ENCODE data around the gene FAM117B.

FAM117B gene

DNA sequence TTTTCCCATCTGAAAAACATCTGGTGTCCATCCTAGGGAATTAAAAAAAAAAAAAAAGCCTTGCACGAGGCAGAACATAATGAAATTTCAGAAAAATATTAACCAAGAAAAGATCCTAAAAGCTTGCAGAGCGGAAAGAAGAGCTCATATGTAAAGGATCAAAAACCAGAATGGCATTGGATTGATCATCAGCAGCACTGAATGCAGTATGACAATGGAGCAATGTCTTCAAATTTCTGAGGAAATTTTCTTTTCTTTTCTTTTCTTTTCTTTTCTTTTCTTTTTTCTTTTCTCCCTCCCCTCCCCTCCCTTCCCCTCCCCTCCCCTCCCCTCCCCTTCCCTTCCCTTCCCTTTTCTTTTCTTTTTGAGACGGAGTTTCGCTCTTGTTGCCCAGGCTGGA, 21.3 kb upstream of the FAM117B start:
- TF ChIP-seq, protein P1, sequence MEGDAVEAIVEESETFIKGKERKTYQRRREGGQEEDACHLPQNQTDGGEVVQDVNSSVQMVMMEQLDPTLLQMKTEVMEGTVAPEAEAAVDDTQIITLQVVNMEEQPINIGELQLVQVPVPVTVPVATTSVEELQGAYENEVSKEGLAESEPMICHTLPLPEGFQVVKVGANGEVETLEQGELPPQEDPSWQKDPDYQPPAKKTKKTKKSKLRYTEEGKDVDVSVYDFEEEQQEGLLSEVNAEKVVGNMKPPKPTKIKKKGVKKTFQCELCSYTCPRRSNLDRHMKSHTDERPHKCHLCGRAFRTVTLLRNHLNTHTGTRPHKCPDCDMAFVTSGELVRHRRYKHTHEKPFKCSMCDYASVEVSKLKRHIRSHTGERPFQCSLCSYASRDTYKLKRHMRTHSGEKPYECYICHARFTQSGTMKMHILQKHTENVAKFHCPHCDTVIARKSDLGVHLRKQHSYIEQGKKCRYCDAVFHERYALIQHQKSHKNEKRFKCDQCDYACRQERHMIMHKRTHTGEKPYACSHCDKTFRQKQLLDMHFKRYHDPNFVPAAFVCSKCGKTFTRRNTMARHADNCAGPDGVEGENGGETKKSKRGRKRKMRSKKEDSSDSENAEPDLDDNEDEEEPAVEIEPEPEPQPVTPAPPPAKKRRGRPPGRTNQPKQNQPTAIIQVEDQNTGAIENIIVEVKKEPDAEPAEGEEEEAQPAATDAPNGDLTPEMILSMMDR (IDR thresholded peaks at IDR 0.05; ENCODE audit: insufficient read depth, low read depth, low read length, missing control alignments), result no peak
- DNase-seq (ENCODE audit: low read depth), result no peak
- no peak overlapping the region for H3K4me3 ChIP-seq (ENCODE audit: low read length)

DNA sequence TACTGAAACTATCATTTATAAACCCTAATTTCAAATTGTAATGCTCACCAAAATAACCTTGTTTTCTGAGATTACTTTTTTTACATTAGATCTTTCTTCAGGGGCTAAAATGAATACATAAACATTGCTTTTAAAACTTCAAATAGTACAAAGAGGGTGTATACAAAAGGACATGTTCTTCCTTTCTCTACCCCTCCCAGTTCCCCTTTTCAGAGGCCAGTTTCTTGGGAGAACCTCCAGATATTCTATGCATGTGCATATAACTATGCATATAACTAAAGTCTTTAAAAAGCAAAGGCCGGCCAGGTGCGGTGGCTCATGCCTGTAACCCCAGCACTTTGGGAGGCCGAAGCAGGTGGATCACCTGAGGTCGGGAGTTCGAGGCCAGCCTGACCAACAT, 10.6 kb upstream of the FAM117B start:
- no peak for DNase-seq (ENCODE audit: low read depth)
- H3K4me3 ChIP-seq (ENCODE audit: low read length), result no peak overlapping the region
- TF ChIP-seq, protein P1 (IDR thresholded peaks at IDR 0.05; ENCODE audit: insufficient read depth, low read depth, low read length, missing control alignments), result no peak

DNA sequence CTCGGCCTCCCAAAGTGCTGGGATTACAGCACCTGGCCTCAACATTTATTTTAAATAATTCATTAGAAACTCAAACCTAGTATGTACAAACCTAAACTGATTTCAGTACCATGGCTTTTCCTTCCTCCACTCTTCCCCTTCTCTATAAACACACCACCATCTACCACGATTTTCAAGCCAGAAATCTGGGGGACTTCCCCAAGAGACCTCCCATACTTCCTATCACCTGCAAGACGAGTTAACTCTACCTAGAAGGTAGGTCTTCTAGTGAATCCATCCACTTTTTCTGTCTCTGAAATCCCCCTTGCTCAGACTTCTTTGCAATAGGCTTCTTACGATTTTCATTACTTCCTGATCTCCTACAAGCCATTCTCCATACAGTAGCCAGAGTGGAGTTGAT, 7.7 kb upstream of the FAM117B start:
- TF ChIP-seq, protein P1 (IDR thresholded peaks at IDR 0.05; ENCODE audit: insufficient read depth, low read depth, low read length, missing control alignments), result no peak
- no peak overlapping the region for H3K4me3 ChIP-seq (ENCODE audit: low read length)
- no peak for DNase-seq (ENCODE audit: low read depth)

DNA sequence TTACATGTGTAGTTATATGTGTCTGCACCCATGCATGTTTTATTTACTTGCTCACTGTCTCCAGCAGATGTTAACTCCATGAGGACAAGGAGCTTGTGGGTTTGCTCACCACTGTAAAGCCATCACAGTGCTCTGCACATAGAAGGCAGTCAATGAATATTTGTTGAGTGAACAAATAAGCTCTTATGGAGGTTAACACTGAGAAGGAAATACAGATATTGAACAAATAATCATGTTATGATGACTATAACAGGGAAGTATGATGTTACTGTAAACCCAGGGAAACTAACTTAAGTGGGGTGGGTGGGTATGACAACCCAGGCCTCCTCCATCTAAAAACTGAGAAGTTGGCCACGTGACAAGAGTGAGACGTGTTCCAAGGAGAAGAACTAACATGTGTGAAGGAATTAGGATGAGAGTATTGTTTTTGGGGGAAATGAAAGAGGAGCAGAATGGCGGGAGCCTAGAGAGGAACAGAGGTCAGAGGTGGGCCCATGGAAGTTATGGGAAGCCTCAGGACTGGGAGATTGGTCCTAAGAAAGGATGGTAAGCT, 6.0 kb upstream of the FAM117B start:
- TF ChIP-seq, protein P1 (IDR thresholded peaks at IDR 0.05; ENCODE audit: insufficient read depth, low read depth, low read length, missing control alignments), result no peak
- H3K4me3 ChIP-seq (ENCODE audit: low read length), result no peak overlapping the region
- DNase-seq (ENCODE audit: low read depth), result no peak

DNA sequence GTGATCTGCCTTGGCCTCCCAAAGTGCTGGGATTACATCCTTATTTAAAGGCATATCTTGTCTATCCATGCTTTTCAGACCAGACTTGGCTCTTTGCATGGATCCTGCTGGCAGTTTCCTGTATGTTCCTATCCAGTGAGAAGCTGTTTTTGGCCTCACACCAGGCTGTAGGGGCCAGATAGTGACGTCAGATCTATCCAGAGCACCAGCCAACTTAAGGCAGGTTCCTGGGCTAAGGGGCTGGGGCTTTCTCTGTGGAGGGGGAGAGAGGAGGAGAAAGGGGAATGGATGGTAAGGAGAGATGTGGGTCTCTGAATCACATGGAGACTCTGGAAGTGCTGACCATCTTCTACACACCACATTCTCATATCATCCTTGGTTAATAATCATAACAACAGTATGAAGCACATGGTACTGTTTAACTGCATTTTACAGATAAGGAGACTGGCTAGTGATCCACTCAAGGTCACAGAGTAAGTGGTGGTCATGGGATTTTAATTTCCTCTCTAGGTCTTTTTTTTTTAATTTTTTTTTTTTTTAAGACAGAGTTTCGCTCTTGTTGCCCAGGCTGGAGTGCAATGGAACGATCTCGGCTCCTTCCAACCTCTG, 2.0 kb upstream of the FAM117B start:
- TF ChIP-seq, protein P1 (IDR thresholded peaks at IDR 0.05; ENCODE audit: insufficient read depth, low read depth, low read length, missing control alignments), result no peak
- no peak for DNase-seq (ENCODE audit: low read depth)
- H3K4me3 ChIP-seq (ENCODE audit: low read length), result no peak overlapping the region

DNA sequence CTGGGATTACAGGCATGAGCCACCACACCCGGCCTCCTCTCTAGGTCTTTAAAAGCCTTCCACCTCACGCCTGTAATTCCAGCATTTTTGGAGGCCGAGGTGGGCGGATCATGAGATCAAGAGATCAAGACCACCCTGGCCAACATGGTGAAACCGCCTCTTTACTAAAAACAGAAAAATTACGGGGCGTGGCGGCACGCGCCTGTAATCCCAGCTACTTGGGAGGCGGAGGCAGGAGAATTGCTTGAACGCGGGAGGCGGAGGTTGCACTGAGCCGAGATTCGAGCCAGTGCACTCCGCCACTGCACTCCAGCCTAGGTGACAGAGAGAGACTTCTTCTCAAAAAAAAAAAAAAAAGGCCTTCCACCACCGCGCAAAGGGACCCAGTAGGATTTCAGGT, 1.3 kb upstream of the FAM117B start:
- no peak overlapping the region for H3K4me3 ChIP-seq (ENCODE audit: low read length)
- no peak for DNase-seq (ENCODE audit: low read depth)
- TF ChIP-seq, protein P1 (IDR thresholded peaks at IDR 0.05; ENCODE audit: insufficient read depth, low read depth, low read length, missing control alignments), result no peak
